OCI-LY3 (cell line): ENCODE data around the gene GRIK4.

ENCODE experiments used
- H2AFZ ChIP-seq: fragments of 200-600, 300-600 bp; shearing (Covaris generic); 2 replicates; pipeline ENCODE4 v1.6.0; 2014; ENCODE audit warnings: antibody characterized with exemption, low read depth, low read length
- H3K27ac ChIP-seq: fragments of 200-600, 300-600 bp; sonication (generic); 2 replicates; pipeline ENCODE4 v1.5.1; 2014; ENCODE audit warnings: mild to moderate bottlenecking, low read length, moderate library complexity, mixed read lengths
- H3K27me3 ChIP-seq: fragments of 200-600, 300-600 bp; sonication (generic); 2 replicates; pipeline ENCODE4 v1.6.1; 2014; ENCODE audit warnings: low read depth, low read length, mixed read lengths
- H3K36me3 ChIP-seq: fragments of 200-600, 300-600 bp; sonication (generic); replicated peaks from 2 replicates; pipeline ENCODE3; 2014; ENCODE audit warnings: low read depth, low read length, mixed read lengths
- H3K4me1 ChIP-seq: fragments of 300-600, 200-600 bp; sonication (generic); 2 replicates; pipeline ENCODE4 v1.6.1; 2014; ENCODE audit warnings: low read length, mixed read lengths
- H3K4me2 ChIP-seq: fragments of 200-600, 300-600 bp; sonication (generic); 2 replicates; pipeline ENCODE4 v1.6.1; 2014; ENCODE audit warnings: low read length, mixed read lengths
- H3K4me3 ChIP-seq: fragments of 300-600, 200-600 bp; sonication (generic); 2 replicates; pipeline ENCODE4 v1.5.1; 2014; ENCODE audit warnings: antibody characterized with exemption, mild to moderate bottlenecking, low read length, moderate library complexity
- H3K79me2 ChIP-seq: fragments of 300-600, 200-600 bp; shearing (Covaris generic); 2 replicates; pipeline ENCODE4 v1.6.1; 2014; ENCODE audit warnings: mild to moderate bottlenecking, low read length, mixed read lengths
- H3K9ac ChIP-seq: fragments of 300-600, 200-600 bp; shearing (Covaris generic); 2 replicates; pipeline ENCODE4 v1.6.0; 2014; ENCODE audit warnings: mild to moderate bottlenecking, low read length, moderate library complexity
- H3K9me3 ChIP-seq: fragments of 200-600, 300-600 bp; shearing (Covaris generic); 2 replicates; pipeline ENCODE4 v1.6.1; 2014; ENCODE audit warnings: low read length, mixed read lengths; ENCODE audit not compliant: insufficient read depth
- H4K20me1 ChIP-seq: fragments of 200-600, 300-600 bp; sonication (generic); 2 replicates; pipeline ENCODE4 v1.6.1; 2016; ENCODE audit warnings: low read length, mixed read lengths; ENCODE audit not compliant: insufficient read depth
- CTCF ChIP-seq: fragments of 200-600, 300-600 bp; sonication (generic); IDR thresholded peaks from 2 replicates; pipeline ENCODE4 v1.5.1; 2014; ENCODE audit warnings: antibody characterized with exemption, low read length, low read depth
- EZH2phosphoT487 ChIP-seq: fragments of 200-600 bp; shearing (Covaris generic); IDR thresholded peaks from 2 replicates; pipeline ENCODE4 v1.6.1; 2018; ENCODE audit warnings: antibody characterized with exemption, mixed run types, low read depth

Gene GRIK4

GRCh38 chr11:120606211-120607010 lies 94.9 kb downstream of the GRIK4 start:
- no peak overlapping the region for H3K27ac ChIP-seq
- no peak for TF ChIP-seq EZH2phosphoT487
- TF ChIP-seq CTCF = no peak
- no peaks in the 10 kb centered on the region for H4K20me1 ChIP-seq
- H3K4me3 ChIP-seq = no peak overlapping the region
- peaks cover 11% of the 10 kb centered on the region for H3K4me1 ChIP-seq
- H3K4me2 ChIP-seq = no peak overlapping the region
- no peaks in the 10 kb centered on the region for H3K36me3 ChIP-seq
- no peak overlapping the region for H2AFZ ChIP-seq
- no peaks in the 10 kb centered on the region for H3K9me3 ChIP-seq
- no peaks in the 10 kb centered on the region for H3K27me3 ChIP-seq
- no peaks in the 10 kb centered on the region for H3K79me2 ChIP-seq
- H3K9ac ChIP-seq = no peak overlapping the region

- no peak overlapping the region for H3K4me2 ChIP-seq
- no peaks in the 10 kb centered on the region for H3K36me3 ChIP-seq
- no peaks in the 10 kb centered on the region for H4K20me1 ChIP-seq
- H2AFZ ChIP-seq = no peak overlapping the region
- H3K4me1 ChIP-seq = peaks cover 19% of the 10 kb centered on the region
- no peak overlapping the region for H3K27ac ChIP-seq
- no peak overlapping the region for H3K9ac ChIP-seq
- H3K9me3 ChIP-seq = no peaks in the 10 kb centered on the region
- H3K79me2 ChIP-seq = no peaks in the 10 kb centered on the region
- TF ChIP-seq EZH2phosphoT487 = no peak
- TF ChIP-seq CTCF = no peak
- H3K4me3 ChIP-seq = no peak overlapping the region
- no peaks in the 10 kb centered on the region for H3K27me3 ChIP-seq
Observed at GRCh38 chr11:120608061-120608460, 96.5 kb downstream of the GRIK4 start.

GRCh38 chr11:120608760-120609211 lies 97.2 kb downstream of the GRIK4 start:
- Histone ChIP-seq H4K20me1 (no peaks in the 10 kb centered on the region), H3K9me3 (no peaks in the 10 kb centered on the region), H3K4me3 (no peak overlapping the region), H3K9ac (no peak overlapping the region), H3K27ac (no peak overlapping the region), H3K27me3 (no peaks in the 10 kb centered on the region), H3K79me2 (no peaks in the 10 kb centered on the region), H3K4me1 (peaks cover 27% of the 10 kb centered on the region), H3K36me3 (no peaks in the 10 kb centered on the region), H2AFZ (no peak overlapping the region), H3K4me2 (no peak overlapping the region)
- TF ChIP-seq EZH2phosphoT487 (no peak), CTCF (no peak)

GRCh38 chr11:120610111-120610510 lies 98.6 kb downstream of the GRIK4 start:
- H3K4me1 ChIP-seq = peaks cover 34% of the 10 kb centered on the region
- H3K79me2 ChIP-seq = no peaks in the 10 kb centered on the region
- no peak overlapping the region for H3K4me3 ChIP-seq
- no peak overlapping the region for H3K27ac ChIP-seq
- no peak for TF ChIP-seq EZH2phosphoT487
- TF ChIP-seq CTCF = no peak
- no peaks in the 10 kb centered on the region for H4K20me1 ChIP-seq
- no peak overlapping the region for H3K9ac ChIP-seq
- H3K4me2 ChIP-seq = no peak overlapping the region
- H3K36me3 ChIP-seq = no peaks in the 10 kb centered on the region
- H3K9me3 ChIP-seq = no peaks in the 10 kb centered on the region
- no peak overlapping the region for H2AFZ ChIP-seq
- no peaks in the 10 kb centered on the region for H3K27me3 ChIP-seq
